ENCODE data around the gene LEFTY1. TPM values are rescaled to one million over a fixed set of nuclear protein-coding genes. Genes with fewer than 3 reads are reported as not detected.

LEFTY1 gene
- total RNA-seq, 1 experiment from 2014 or later: not detected

GRCh38 chr1:225915538-225915991, 26.6 kb upstream of the LEFTY1 start:
- no peak for DNase-seq (ENCODE audit: low read depth)

- no peak for DNase-seq (ENCODE audit: low read depth)
These were observed 26.0 kb upstream of the LEFTY1 start for GRCh38 chr1:225914947-225915346.

- no peak for DNase-seq (ENCODE audit: low read depth)
These were observed 25.4 kb upstream of the LEFTY1 start for GRCh38 chr1:225914391-225914790.

- no peak for DNase-seq (ENCODE audit: low read depth)
These were observed 22.5 kb upstream of the LEFTY1 start for GRCh38 chr1:225911191-225912130.

- no peak for DNase-seq (ENCODE audit: low read depth)
These were observed 20.5 kb upstream of the LEFTY1 start for GRCh38 chr1:225909477-225909876.

GRCh38 chr1:225908773-225909172, 19.8 kb upstream of the LEFTY1 start:
- no peak for DNase-seq (ENCODE audit: low read depth)

- DNase-seq (ENCODE audit: low read depth): no peak
These were observed 19.2 kb upstream of the LEFTY1 start for GRCh38 chr1:225908013-225908640.

- DNase-seq (ENCODE audit: low read depth): no peak
These were observed 18.4 kb upstream of the LEFTY1 start for GRCh38 chr1:225907341-225907740.

- DNase-seq (ENCODE audit: low read depth): no peak
These were observed 17.5 kb upstream of the LEFTY1 start for GRCh38 chr1:225906467-225906866.

- no peak for DNase-seq (ENCODE audit: low read depth)
These were observed 14.7 kb upstream of the LEFTY1 start for GRCh38 chr1:225903623-225904022.

GRCh38 chr1:225899044-225899925, 10.3 kb upstream of the LEFTY1 start:
- DNase-seq (ENCODE audit: low read depth): no peak

GRCh38 chr1:225897595-225898514, 8.9 kb upstream of the LEFTY1 start:
- no peak for DNase-seq (ENCODE audit: low read depth)

GRCh38 chr1:225896937-225897549, 8.1 kb upstream of the LEFTY1 start:
- no peak for DNase-seq (ENCODE audit: low read depth)

- no peak for DNase-seq (ENCODE audit: low read depth)
These were observed 7.5 kb upstream of the LEFTY1 start for GRCh38 chr1:225896494-225896893.

- no peak for DNase-seq (ENCODE audit: low read depth)
These were observed 3.4 kb upstream of the LEFTY1 start for GRCh38 chr1:225892307-225892706.

GRCh38 chr1:225891229-225891972, 2.5 kb upstream of the LEFTY1 start:
- DNase-seq (ENCODE audit: low read depth): no peak

- no peak for DNase-seq (ENCODE audit: low read depth)
These were observed 1.6 kb upstream of the LEFTY1 start for GRCh38 chr1:225890346-225891228.

GRCh38 chr1:225889743-225890142, 797 bp upstream of the LEFTY1 start:
- no peak for DNase-seq (ENCODE audit: low read depth)

Data from RPMI7951 (cell line).